ENCODE measurements around the gene SUPT20HL2.
"Not testable (repeated sequence)": the region's sequence is repeated elsewhere in the genome, so short reads cannot be mapped to it uniquely, and the experiment has no call there.

SUPT20HL2 gene

GRCh38 chrX:24309580-24310374 lies 4.1 kb downstream of the SUPT20HL2 start:
- not testable (repeated sequence) for DNase-seq (ENCODE audit: low read depth)

DNA sequence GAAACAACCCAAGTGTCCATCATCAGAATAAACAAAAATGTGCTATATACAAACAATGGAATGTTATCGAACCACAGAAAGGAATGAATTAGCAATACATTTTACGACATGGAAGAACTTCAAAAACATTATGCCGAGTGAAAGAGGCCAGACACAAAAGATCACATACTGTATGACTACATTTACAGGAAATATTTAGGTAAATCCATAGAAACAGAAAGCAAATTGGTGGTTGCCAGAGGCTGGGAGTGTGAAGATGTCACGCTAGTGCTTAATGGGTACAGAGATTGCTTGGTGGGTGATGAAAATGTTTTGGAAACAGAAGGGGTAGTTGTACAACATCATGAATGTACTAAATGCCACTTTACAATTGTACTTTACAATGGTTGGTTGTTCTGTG lies 5.1 kb downstream of the SUPT20HL2 start:
- DNase-seq (ENCODE audit: low read depth) = not testable (repeated sequence)

DNA sequence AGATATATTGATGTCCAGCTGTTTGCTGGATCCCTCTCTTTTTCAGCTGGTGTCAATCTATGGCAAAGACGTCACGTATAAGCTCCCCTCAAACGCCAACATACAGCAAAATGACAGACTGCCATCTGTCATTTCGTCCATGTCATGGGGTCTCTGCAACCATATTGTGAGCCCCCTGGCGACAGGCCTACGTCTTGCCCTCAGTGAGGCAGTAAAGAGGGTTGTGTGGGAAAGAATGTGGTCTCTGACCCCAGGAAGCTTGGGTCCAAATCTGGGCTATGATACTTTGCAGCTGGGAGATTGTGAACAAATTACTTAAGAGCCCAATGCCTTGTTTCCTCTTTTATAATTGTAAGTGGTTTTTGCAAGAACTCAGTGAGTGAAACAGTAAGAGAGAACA lies 7.4 kb downstream of the SUPT20HL2 start:
- no peak for DNase-seq (ENCODE audit: low read depth)

DNA sequence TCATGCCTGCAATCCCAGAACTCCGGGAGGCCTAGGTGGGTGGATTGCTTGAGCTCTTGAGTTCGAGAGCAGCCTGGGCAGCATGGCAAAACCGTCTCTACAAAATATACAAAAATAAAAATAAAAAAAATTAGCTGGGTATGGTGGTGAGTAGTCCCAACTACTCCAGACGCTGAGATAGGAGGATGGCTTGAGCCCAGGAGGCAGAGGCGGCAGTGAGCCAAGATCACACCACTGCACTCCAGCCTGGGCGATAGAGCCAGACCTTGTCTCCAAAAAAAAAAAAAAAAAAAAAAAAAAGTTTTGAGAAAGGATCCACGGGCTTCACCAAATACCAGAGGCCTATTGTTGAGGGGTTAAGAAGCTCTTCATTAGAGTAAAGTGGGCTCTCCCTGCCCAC lies 8.0 kb downstream of the SUPT20HL2 start:
- DNase-seq (ENCODE audit: low read depth) = no peak

- DNase-seq (ENCODE audit: low read depth) = no peak
Measured at GRCh38 chrX:24301806-24302205, 12.1 kb downstream of the SUPT20HL2 start.

GRCh38 chrX:24301060-24301459 lies 12.8 kb downstream of the SUPT20HL2 start:
- DNase-seq (ENCODE audit: low read depth) = no peak

DNA sequence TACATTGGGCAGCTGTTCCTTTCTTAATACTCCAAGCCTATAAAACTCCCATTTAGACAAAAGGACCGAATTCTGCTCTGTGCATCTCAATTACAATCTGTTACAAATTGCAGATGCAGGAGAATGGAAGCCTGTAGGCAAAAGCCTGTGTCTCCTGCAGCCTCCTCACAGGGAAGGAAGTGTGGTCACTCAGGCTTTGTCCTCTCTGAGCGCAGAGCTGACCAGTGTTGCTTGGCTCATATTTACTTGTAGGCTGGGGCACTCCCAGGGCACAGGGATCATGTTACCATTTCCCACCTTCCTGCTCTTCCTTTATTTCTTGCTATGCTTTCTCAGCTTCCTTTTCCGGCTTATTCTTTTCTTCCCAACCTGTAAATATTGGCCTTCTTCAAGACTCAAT lies 15.7 kb downstream of the SUPT20HL2 start:
- DNase-seq (ENCODE audit: low read depth) = no peak

DNA sequence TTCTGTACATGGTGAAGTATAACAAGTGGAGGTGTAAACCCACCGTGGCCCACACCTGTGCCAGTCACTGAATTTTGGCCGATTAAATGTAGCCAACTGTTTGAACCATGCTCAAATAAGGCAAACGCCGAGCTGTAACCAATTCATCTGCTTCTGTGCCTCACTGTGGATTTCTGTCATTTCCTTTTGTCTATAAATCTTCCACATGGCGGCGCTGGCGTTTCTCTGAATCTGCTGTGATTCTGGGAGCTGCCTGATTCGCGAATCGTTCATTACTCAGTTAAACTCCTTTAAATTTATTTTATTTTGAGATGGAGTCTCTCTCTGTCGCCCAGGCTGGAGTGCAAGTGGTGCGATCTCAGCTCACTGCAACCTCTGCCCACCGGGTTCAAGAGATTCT lies 19.2 kb downstream of the SUPT20HL2 start:
- DNase-seq (ENCODE audit: low read depth) = no peak

- no peak for DNase-seq (ENCODE audit: low read depth)
Measured at GRCh38 chrX:24293412-24293811, 20.5 kb downstream of the SUPT20HL2 start.

- DNase-seq (ENCODE audit: low read depth) = no peak
Measured at GRCh38 chrX:24292353-24292752, 21.5 kb downstream of the SUPT20HL2 start.

GRCh38 chrX:24285082-24285481 lies 28.8 kb downstream of the SUPT20HL2 start:
- DNase-seq (ENCODE audit: low read depth) = no peak

GRCh38 chrX:24283127-24283794 lies 30.6 kb downstream of the SUPT20HL2 start:
- no peak for DNase-seq (ENCODE audit: low read depth)

DNA sequence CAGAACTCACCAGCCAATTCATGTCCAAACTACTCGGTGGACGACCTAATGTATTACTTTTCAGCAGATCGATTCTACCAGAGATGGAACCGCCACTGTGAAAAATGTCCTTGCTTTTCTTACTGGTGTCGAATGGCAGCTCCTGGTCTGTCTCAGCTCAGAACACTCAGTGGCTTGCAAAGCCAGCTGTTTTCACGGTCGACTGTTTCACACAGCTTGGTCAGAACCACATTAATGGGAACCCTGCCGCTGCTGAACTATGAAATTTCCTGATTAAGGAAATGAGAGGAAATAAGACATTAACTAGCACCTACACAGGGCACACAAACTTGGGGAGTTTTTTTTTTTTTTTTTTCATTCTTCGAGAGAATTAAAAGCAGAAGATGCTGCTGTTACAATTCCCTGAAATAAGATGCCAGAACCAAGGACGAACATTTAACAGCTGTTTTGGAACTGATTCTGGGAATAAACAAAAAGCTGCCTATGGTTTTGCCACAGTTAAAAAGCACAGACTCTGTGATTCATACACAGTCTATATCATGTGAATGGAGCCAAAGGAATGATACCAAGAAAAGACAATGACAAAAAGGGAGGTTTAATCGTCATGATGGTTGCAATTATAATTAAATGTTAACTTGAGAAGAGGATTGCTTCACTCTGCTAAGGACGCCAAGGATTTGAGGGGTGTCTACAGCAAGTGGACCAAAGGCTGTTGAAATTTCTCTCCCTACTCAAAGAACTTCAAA lies 31.3 kb downstream of the SUPT20HL2 start:
- DNase-seq (ENCODE audit: low read depth) = no peak

- no peak for DNase-seq (ENCODE audit: low read depth)
Measured at GRCh38 chrX:24277405-24277804, 36.5 kb downstream of the SUPT20HL2 start.

DNA sequence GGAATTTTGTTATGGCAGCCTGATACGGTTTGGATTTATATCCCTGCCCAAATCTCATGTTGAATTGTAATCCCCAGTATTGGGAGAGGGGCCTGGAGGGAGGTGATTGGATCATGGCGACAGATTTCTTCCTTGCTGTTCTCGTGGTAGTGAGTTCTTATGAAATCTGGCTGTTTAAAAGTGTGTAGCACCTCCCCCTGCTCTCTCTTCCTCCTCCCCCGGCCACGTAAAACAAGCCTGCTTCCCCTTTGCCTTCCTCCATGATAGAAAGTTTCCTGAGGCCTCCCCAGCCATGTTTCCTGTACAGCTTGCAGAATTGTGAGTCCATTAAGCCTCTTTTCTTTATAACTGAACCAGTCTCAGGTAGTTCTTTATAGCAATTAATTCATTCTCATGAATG lies 37.9 kb downstream of the SUPT20HL2 start:
- no peak for DNase-seq (ENCODE audit: low read depth)

DNA sequence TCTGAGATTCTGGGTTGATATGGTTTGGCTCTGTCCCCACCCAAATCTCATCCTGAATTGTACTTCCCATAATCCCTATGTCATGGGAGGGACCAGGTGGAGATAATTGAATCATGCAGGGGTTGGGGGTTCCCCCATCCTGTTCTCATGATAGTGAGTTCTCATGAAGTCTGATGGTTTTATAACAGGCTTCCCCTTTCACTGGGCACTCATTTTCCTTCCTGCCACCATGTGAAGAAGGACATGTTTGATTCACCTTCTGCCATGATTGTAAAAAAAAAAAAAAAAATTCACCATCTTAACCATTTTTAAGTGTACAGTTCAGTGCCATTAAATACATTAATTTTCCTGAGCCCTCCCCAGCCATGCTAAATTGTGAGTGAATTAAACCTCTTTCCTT lies 42.6 kb downstream of the SUPT20HL2 start:
- no peak for DNase-seq (ENCODE audit: low read depth)

DNA sequence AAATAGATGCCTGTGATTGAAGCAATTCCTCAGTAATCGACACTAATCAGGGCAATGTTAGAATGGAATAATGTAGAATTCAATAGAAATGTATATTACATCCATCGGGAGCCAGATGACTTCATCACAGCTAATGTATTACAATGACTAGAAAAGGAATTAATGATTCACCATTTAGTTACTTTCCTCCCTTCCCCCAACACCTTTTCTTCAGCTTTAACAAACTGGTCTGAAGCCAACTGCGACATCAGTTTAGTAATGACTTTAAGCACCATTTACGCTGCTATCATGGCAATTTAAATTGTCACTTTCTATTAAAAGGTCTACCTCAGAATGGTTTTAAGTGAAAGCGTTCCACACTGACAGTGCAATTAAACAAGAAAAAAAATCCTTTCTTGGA lies 45.1 kb downstream of the SUPT20HL2 start:
- no peak for DNase-seq (ENCODE audit: low read depth)

DNA sequence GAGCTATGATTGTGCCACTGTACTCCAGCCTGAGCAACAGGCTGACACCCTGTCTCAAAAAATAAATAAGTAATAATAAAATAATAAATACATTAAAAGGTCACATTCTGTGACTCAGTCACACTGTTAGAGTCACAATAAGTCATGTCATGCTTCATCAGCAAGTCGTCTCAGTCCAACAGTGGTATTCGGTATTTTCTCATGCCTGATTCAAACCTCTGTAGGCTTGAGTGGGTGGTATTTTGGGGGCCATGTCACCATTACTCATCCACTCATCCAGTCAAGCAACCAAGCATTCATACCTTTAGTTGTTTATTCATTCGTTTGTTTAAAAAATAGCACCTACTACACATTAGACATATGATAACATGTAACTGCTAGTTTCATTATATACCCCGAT lies 46.9 kb downstream of the SUPT20HL2 start:
- no peak for DNase-seq (ENCODE audit: low read depth)

DNA sequence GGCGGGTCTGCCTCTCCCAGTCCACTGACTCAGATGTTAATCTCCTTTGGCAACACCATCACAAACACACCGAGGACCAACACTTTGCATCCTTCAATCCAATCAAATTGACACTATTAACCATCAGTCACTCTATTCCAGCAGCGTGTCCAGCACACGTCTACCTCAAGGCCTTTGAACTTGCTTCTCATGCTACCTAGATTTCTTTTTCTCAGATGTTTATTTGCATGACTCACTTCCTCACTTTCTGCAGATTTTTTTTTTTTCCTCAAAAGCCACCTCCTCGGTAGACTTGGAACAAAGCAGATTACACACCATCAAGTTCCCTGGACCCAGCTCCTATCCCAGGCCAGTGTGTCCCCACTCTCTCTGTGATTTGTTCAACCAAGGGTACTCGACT lies 49.5 kb downstream of the SUPT20HL2 start:
- no peak for DNase-seq (ENCODE audit: low read depth)

DNA sequence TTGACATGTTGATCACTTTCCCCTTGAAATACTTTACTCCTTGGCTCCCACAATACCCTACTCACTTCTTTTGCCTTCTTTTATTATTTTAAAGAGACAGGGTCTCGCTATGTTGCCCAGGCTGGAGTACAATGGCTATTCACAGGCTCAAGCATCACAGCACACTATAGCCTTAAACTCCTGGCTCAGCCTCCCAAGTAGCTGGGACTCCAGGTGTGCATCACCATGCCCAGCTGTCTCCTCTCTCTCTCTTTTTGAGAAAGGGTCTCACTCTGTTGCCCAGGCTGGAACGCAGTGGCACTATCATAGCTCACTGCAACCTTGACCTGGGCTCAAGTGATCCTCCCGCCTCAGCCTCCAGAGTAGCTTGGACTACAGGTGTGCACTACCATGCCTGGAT lies 51.6 kb downstream of the SUPT20HL2 start:
- no peak for DNase-seq (ENCODE audit: low read depth)

Data from T-helper 22 cell (primary cell).